Stimulated activated CD4-positive, alpha-beta T cell treated with anti-CD3 and anti-CD28 coated beads, Interleukin-15, amount 100 ng/mL, for 48 hours (primary cell): ENCODE data around the gene TMEM184A.

ENCODE experiments used
- DNase-seq, 2 donors: peaks; one replicate each; pipeline ENCODE4 v3.0.0-alpha.2; 2020; ENCODE audit warnings: low read depth in 2 of 2

TMEM184A gene

DNA sequence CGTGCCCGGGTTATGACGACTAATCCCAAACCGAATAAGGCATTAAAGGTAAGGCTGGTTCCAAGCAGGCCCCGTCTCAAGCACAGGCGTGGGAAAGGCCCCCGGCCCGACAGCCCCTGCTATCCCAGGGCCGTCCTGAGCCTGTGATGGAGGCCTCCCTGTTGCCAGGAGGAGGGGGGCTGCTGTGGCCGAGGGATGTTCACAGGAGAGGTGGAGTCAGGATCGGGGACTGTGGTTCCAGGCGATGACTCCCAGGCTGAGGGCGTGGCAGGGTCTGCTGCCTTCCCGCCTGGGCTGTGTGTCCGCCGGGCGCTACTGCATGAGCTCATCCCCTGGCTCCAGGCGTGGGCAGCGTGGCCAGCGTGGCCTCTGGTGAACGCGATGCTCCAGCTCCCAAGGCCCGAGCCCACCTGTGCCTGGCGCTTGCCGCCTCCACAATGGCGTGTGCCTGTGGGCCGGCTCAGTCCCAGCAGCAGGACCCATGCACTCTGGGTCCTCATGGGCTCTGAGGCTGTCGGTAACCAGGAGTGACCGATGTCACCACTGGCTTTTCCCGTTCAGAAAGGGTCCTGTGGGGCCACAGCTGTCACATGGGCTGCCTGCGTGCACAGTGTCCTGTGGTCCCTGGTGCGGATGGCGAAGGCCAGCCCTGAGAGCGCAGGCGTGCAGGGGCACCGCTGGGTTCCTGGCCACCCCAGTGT is 16.7 kb downstream of the TMEM184A start:
- no peak for DNase-seq

DNA sequence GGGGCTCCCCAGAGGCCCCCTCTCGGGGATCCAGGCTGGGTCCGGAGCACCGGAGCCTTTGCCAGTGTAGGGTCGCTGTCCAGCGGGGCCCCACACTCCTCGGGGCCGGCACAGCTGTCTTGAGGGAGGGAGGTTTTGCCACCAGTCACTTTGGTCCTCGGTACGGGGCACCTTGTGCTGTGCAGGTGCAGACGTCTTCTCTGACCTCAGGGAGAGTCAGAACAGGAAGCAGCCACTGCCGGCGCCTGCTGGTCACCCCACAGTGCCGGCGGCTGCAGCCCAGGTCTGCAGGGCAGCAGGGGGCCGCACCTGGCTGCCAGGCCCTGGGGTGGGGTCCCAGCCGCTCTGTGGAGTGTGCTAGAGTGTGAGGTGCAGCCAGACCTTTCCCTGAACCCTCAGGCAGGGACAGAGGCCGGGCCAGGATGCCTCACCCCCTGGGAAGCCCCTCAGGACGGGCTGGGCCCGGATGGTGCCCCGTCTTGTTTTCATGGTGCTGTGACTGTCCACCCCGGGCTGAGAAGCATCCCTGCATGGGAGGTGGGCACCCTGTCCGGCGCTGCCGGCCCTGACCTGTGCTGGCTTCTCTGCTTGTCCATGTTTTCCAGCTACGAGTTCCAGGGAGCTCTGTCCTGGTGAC is 17.3 kb downstream of the TMEM184A start:
- no peak for DNase-seq

DNA sequence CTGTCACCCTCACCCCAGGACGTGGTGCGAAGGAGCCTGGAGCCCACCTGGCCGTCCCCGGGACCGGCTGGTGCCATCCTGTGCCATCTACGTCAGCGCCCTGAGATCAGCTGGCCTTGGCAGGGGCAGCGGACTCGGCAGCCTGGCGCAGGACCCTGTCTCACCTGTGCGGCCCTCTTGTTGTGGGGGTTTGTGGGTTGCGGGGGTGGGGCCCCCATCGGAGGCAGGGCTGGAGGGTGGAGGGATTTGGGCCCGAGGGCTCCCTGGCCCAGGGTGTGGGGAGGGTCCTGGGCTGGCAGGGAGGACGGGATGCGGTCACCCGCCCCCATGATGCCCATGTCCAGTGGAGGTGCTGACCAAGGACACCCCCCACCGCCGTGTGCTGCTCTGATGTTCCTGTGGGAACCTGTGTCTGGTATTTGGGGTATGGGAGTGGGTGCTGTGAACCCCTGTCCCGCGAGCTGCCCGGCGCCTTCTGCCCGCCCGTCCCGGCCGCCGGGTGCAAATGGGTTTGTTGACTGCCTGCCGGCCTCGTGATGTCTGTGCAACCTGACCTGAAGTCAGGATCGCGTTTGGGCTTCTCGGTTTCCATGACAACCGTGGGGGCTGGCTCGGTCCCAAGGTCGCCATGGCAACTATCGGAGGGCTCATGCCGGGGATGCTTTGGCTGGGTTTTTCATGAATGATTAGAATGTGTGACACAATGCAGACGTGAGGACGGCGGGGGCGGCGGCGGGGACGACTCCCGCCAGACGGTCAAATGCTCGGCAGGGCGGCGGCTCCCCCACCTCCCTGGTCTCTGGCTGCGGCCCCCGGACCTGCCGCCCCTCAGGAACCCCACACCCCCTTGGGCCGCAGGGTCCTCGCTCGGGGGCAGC is 18.2 kb downstream of the TMEM184A start:
- DNase-seq = no peak

DNA sequence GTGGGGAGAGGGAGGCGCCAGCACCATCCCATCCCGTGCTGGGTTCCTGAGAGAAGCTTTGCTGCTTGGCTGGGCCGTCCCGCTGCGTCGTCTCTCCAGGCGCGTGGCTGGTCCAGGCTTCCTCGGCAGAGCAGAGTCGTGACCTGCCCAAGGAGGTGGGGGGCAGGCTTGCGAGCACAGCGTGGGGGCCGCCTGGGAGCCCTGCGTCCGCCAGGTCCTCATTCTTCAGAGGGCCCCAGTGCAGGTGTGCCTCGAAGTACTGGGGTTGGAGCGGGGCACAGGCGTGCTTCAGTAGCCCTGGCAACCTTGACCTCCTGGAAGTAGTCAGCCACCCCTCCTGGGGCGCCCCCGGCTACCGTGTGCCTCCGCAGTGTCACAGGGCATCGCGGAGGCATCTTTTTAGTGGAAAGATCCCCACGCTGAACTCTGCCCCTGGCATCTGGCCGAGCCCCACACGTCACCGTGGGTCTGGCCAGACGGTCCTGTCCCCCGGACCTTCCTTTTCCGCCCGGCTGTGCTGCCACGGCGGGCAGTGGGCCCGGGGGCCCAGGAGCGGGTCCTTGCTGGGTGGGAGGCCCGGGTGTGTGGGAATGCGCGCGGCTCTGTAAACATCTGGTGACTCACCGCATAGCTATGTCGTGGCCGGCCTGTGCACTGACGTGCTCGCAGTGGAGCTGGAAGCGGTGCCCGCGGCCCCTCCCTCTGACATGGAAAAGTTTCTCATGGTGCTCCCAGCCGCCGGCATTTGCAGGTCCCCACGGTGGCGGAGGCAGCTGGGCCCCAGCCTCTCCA is 19.1 kb downstream of the TMEM184A start:
- DNase-seq = no peak

DNA sequence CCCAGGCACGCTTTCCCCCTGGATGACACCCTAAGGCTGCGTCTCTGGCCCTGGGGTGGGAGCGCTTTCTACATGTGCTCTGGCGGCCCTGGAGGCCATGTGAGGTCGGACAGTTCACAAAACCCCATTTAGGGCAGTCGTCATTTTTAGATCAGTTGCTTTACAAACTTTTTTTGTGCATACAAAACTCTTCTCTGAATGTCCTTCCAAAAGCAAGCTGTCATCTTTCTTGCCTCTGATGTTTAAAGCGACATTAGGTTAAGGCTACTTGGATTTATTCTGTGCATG is 19.6 kb downstream of the TMEM184A start:
- DNase-seq = no peak

DNA sequence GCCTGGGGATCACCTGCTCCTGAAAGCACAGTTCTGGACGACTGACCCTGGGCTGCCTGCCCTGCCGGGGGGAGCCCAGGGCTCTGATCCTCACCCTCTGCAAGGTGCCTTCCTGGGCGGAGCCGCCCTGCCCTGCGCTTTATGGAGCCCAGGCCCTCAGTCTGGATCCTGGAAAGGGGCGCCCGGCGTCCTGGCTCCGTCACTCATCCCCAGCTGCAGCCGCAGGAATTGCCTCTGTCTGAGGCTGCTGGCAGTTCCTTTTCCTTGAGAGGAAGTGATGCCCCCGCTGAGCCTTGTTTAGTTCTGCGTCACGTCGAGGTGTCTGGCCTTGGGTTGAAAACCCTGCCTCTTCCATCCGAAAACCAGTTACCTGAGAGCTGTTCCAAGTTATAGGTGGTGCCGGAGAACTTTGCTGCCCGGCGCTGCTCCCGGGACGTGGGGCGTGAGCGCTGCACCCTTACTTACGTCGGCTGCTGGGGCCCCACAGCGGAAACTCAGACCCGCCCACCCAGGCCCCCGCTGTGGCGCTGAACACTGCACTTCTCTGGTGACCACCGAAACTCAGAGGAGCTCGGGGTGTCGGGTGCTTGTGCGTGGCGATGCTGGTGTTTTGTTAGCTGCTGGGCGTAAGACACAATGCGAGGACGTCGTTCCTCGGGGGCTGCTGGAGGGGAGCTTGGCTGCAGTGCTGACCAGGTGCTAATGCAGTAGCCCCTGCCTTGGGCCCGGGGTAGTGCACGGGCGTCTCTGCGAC is 20.1 kb downstream of the TMEM184A start:
- no peak for DNase-seq

DNA sequence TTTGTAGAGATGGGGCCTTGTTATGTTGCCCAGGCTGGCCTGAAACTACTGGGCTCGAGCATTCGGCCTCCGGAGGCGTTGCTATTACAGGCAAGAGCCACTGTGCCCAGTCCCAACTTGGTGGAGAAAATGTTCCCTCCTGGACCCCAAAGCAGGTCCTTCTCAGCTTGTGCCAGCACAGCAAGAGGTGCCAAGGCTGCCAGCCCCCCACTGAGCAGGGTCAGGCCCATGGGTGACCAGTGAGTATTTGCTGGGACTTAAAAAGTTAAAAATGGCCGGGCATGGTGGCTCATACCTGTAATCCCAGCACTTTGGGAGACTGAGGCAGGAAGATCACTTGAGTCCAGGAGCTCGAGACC is 20.9 kb downstream of the TMEM184A start:
- DNase-seq = no peak

DNA sequence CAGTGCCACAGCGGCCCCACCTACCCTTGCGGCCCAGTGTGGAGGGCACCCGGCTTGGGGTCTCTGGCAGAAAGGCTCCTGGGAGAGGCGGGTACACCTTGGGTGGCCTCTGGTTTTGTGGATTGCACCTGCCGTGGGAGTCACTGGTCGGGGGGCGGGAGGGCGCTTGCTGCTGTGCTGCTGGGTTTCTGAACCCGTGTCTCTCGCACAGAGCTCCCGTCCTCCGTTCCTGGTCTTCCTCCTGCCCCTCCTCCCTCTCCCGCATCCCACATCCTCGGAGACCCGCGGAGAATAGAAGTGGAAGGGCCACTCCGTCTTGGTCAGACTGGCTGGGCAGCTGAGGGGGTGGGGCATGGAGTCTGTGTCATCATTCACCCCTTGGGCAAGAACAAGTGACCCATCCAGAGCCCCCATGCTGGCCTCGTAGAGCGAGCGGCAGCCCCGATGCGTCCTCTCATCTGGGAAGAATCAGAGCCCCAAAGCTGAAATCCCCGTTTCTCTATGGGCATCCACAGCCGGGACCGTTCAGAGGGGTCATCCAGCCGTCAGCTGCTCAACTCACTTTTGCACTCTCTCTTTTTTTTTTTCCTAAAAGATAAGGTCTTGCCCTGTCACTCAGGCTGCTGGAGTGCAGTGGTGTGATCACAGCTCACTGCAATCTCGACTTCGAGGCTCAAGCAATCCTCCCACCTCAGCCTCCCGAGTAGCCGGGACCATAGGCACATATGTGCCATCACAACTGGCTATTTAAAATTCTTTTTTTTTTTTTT is 21.5 kb downstream of the TMEM184A start:
- DNase-seq = no peak

DNA sequence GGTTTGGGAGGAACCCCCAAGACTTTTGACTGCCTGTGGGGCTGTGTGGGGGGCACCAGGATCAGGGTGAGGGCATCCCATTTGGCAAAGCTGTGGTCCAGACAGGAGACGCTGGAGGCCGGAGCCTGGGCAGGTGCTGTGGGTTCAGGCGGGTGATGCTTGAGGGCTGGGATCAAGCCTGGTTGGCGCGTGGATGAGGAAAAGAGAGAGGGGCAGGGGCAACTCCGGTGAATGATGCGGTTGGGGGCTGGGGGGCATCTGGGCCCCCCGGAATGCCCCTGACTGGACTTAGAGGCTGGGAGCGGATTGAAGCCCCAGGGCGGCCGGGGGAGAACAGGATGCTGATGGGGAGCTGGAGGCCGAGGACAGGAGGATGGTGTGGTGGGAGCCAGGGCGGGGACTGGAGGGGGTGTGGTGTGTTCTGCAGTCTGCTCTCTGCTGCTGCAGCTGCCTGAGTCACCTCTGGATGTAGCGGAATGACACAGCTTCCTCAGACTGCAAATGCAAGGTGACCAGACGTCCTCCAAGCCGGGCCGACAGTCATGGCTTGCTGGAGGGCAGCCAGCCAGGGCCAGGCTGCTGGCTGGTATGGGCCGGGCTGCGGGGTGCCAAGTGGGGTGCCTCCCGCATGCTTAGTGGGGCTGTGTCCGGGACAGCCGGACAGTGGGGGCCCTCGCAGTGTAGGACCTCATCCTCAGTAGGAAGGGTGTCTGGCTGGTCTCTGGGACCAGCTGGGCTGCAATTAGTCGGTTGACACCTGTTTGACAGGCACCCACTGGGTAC is 22.3 kb downstream of the TMEM184A start:
- no peak for DNase-seq

DNA sequence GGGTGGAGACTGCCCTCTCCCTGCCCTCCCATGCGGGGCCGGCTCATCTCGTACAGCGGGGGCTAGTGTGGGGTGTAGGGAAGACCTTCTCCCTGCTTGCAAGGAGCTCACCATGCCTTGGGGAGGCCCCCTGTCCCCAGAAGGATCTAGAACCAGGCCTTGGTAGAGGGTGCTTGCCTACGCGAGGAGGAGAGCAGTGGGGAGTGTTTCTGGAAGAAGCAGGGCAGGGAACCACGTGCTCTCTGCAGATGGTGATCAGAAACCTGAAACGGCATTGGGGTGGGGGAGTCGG is 22.8 kb downstream of the TMEM184A start:
- DNase-seq = no peak

DNA sequence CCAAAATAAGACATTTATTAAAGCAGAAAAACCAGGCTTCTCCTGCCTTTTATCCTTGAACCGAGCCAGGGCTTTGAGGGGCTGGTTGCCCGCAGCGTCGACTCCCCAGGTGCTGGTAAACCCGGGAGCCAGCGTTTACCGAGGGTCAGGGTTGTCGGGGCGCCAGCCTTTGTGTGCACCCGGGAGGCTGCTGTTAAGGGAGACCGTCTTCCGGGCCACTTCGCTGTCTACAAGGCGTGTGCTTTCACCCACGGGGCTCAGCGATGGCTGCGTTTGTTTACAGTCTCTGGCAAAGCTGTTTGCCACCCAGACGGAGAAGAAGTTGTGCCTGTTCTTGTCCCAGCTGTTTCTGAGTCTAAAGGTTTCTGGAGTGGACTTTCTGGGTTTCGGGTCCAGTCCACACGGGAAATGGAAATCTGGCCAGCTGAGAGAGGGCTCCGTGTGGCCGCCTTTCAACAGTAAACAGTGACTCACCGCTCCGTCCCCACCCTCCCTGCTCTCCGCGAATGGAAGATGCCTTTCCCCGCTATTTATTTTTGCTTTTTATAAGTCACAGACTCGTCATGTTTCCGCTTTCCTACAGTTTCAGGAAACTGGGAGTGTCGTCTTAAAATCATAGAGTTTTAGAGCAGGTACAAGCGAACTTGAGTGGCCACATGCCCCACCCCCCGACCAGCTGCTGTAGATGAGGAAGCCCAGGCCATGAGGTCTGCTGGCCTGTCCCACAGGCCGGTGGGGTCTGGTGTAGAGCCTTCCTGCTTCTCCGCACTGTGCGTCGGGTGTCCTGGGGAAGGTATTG is 23.4 kb downstream of the TMEM184A start:
- peak in 1 of 2 donors; percentile 25 for DNase-seq

DNA sequence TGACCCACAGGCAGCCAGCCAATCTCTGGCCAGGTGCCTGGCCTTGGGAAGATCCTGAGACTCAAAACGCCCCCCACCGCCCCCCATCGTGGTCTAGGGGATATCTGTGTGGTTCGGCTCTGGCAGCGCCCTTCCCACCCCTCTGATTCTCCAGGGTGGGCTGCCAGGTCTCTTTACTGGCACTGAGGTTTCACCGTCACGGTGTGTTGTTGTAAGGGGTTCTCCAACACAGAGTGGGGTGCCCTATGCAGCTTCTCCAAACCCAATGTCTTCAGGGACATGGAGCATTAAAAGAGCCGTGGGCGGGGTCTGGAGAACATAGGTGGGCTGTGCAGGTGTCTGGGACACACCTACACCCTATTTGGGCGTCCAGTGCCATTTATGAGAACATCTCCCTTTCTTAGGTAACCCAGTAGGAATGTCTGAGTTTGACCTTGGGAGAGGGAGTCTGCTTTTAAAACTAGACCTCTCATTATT is 24.0 kb downstream of the TMEM184A start:
- DNase-seq = no peak

DNA sequence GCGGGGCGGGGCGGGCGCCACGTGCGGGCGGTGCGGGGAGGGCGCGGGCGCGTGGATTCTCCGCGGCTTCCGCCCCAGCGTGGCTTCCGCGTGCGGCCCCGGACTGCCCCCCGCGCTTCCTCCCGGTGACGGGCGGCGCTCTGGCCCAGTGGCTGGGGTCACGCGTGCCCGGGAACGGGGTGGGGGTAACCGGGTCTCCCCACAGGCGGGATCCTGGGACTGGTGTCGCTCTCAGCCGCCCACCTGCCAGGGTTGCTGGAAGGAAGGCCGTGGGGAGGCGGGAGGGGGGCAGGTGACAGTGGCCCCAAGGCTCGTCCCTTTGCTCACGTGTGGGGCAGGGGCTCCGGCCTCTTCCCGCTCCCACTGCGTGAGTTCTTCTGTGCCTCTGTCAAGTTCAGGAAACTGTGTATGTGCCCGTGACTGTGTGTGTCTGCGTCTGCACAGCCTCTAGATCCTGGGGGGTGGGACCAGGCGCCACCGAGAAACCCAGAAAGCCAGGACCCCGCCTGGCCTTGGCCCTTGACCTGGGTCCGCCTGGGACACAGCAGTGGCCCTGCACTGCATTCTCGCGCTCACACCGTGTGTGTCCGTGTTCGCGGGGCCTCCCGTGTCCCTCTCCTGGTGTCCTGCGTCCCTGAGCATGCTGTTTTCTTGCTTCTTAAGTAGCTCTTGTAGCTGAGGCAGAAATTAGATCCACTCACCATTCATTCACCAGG is 24.6 kb downstream of the TMEM184A start:
- DNase-seq = no peak

DNA sequence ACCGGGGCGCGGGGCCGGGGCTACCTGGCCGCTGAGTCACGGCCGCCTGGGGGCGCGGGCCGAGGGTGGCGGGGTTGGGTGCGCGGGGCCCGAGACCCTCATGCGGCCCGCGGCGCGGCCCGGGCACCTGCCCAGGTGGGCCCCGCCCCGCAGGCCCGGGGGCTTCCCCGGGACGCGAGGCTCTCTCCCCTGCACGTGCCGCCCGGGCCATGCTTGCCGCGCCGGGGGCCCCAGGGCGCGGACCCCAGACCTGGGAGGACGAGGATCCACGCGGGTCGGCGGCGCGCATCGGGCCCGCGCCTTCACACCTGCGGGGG is 25.1 kb downstream of the TMEM184A start:
- DNase-seq = no peak

DNA sequence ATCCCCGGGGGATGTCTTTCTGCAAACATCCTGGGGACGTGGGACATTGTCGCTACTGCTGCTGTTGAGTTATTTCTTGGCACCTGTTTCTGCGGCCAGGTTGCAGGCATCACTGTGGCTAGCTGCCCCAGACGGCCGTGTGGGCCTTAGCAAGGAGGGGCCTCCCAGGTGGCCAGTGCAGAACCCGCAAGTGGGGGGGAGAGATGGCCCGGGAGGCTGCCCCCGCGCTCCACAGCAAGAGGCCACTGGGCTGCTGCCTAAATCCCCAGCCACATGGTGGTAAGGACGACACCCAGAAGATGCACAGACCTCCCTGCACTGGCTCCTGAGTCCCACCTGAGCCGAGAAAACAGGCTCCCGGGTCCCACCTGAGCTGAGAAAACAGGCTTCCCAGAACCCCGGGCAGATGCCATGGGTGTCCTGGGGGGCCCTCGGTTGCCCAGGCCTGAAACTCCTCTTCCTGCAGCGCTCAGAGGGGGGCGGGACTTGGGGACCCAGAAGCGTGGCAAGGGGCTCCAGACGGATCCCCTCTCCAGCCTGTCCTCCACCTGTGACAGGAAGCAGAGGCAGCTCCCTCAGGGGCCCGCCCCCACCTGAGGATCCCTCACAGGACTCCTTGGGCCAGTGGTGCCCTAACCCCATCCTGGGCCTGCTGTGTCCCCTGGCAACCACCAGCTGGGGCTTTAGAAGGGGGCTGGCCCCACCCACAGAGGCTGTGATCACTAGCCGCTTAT is 26.5 kb downstream of the TMEM184A start:
- no peak for DNase-seq

DNA sequence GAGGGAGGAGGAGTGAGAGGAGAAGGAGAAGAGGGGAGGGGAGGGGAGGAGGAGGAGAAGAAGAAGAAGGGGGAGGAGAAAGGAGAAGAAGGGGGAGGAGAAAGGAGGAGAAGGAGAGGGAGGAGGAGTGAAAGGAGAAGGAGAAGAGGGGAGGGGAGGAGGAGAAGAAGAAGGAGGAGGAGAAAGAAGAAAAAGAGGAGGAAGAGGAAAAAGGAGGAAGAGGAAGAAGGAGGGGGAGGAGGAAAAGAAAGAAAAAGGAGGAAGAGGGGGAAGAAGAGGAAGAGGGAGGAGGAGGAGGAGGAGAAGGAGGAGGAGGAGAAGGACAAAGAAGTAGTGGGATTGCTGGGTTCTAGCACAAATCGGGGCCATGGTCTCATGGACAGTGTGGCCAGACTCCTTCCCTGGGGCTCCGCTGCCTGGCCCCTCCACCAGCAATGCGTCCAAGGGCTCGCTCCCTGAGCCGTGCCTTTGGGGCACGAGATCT is 29.7 kb downstream of the TMEM184A start:
- DNase-seq = no peak

DNA sequence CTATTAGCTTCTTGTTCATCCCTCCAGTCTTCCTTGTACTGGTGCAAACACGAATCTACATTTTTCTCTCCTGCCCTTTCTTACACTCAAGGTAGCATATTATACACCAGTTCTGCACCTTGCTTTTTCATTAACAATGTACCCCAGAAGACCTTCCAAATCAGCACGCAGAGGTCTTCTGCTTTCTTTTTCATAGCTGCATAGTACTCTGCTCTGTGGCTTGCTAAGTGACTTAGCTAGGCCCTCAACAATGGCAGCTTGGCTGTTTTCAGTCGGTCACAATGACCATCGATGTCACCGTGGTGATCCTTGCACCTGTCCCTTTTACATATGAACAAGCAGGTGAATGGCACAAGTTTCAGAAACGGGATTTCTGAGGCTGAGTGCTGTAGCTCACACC is 30.6 kb downstream of the TMEM184A start:
- DNase-seq = no peak

DNA sequence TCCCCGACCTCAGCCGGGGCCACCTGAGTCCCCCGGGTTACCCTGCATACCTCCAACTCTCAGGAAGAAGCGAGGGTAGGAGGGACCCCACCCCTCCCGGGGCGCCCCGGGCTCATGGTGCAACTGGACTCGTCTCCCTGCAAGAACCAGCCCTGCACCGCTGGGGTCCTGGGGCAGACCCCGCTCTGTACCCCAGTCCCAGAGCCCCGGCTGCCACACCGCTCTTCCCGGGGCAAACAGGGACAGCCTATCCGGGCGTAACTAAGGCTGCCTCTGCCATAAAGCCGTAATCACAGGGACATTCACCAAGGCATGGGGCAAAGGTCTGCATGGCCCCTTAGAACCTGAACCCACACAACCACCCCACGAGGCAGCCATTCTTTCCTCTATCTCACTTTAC is 32.2 kb downstream of the TMEM184A start:
- no peak for DNase-seq
